C4-2B (cell line): Measurements from ENCODE around the gene PGM1.

ENCODE experiments used
- ZFX ChIP-seq: fragments of 450-650 bp; IDR thresholded peaks from 2 replicates; pipeline ENCODE4 v1.6.1; 2017
- TF ChIP-seq, protein P1 (sequence below): fragments of 450-650 bp; conservative IDR thresholded peaks from 2 replicates; pipeline ENCODE4 v1.5.1; 2017; ENCODE audit warnings: mild to moderate bottlenecking

DNA sequence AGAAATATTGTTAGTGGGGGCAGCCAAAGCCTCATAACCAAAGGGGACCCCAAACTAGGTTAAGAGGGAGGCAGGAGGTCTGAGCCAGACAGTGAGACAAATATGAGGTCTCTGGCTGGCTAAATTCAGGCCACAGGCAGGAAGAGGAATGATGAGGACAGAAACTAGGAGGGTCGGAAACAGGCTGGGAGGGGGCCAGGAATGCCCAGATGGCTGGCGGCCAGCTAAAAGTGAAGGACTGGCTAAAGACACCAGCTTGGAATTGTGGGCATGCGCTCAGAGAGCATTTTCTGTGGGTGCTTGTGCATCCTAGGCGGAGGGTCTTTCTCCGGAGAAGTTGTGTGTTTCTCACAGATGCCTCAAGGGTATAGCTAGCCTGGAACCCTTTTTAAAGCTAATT, 77.0 kb downstream of the PGM1 start:
- TF ChIP-seq, protein P1, sequence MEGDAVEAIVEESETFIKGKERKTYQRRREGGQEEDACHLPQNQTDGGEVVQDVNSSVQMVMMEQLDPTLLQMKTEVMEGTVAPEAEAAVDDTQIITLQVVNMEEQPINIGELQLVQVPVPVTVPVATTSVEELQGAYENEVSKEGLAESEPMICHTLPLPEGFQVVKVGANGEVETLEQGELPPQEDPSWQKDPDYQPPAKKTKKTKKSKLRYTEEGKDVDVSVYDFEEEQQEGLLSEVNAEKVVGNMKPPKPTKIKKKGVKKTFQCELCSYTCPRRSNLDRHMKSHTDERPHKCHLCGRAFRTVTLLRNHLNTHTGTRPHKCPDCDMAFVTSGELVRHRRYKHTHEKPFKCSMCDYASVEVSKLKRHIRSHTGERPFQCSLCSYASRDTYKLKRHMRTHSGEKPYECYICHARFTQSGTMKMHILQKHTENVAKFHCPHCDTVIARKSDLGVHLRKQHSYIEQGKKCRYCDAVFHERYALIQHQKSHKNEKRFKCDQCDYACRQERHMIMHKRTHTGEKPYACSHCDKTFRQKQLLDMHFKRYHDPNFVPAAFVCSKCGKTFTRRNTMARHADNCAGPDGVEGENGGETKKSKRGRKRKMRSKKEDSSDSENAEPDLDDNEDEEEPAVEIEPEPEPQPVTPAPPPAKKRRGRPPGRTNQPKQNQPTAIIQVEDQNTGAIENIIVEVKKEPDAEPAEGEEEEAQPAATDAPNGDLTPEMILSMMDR = no peak
- no peak for TF ChIP-seq ZFX
